ENCODE data around the gene MOB2. TPM values are rescaled to one million over a fixed set of nuclear protein-coding genes. Genes with fewer than 3 reads are reported as not detected.

Gene MOB2
- total RNA-seq, 1 experiment from 2014 or later, result 18.0 TPM

DNA sequence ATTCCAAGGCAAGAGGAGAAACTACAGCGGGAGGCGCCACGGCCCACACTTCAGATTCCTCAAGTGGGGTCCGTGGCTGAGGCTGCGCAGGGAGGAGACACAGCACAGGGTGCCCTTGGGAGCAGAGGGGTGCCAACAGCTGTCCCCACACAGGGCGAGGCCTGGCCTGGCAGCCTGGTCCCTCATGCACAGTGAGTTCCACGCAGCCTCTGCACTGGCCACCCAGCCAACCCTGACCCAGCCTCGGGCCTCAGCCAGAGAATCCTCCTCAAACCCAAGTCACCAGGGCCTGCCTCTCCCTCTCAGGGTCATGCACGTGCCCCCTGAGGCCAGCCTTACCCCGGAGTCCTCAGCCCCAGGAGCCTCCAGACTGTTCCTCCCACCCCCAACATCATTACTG lies 22.4 kb upstream of the MOB2 start:
- in situ Hi-C loops (cut with HindIII; ENCODE audit: low pct_unique_long_range_greater_than_20kb, low sequenced_read_pairs), result no loop called here

DNA sequence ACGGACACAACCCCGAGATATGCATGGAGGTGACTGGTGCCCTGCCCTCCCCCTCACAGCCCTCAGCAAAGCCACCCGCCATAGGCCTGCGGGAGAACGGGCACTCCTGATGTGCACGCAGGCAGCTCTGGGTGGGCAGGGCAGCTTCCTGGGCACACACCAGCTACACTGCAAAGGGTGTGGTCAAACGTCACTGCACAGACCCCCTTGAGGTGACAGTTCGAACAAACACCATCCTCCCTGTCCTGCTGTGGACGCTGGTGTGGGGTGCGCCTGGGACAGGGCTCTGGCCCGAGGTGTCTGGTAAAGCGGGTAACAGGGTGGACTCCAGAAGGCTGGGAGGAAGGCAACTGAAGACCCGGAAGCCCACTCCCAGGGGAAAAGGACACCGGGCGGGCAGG lies 21.9 kb upstream of the MOB2 start:
- DNase-seq (ENCODE audit: low read depth), result no peak
- in situ Hi-C loops (cut with HindIII; ENCODE audit: low pct_unique_long_range_greater_than_20kb, low sequenced_read_pairs), result no loop called here

More for the DNA sequence above, 22.4 kb upstream of the MOB2 start:
- no peak for DNase-seq (ENCODE audit: low read depth)

DNA sequence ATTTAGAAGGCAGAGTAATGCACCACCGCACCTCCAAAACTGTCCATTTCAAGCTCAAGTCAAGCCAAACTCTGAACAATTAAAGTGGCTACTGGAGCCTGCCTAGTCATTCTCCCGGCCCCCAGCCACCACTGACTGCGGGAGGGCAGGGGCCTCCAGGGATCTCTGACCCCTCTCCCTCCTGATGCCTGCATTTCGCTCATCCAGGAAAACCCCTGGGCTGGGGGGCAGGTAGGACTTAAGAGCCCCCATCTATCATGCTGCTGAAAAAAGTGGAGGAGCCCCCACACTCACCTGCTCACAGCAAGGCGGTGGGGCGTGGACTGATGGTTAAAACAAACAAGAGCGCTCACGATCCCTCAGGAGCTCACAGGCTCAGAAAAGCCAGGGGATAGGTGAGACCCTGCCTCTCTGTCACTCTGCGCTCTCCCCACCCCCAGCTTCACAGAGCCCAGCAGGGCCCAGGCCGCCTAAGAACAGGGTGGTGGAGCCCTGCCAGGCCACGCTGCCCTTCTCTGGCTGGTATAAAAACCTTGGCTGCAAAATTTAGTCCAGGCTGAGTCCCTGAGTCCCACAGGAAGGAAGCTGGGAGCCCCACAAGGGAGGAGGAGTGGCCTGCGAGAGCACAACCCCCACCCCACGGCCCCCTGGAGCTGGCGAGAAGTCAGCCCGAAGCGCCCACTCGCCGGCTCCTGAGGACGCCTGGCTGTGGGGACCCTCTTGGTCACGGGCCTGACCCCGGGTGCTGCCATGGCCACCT lies 21.0 kb upstream of the MOB2 start:
- no peak for DNase-seq (ENCODE audit: low read depth)
- in situ Hi-C loops (cut with HindIII; ENCODE audit: low pct_unique_long_range_greater_than_20kb, low sequenced_read_pairs), result no loop called here

DNA sequence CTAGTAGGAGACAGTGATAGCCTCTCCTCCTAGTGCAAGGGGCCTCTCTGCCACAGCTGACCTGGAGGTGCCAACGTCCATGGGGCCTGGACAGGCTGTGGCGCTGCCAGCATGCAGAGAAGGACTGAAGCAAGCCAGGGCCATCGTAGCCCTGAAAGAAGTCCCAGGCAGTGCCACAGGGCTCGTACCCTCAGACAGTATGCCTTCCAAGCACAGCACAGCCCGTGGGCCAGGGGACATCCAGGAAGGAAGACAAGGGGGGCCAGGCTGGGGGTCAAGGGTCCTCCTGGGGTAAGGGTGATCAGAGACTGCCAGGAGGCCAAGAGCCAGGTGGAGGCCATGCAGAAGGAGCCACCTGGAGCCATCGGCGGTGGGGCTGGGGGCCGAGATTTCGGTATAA lies 20.4 kb upstream of the MOB2 start:
- in situ Hi-C loops (cut with HindIII; ENCODE audit: low pct_unique_long_range_greater_than_20kb, low sequenced_read_pairs), result no loop called here
- no peak for DNase-seq (ENCODE audit: low read depth)

DNA sequence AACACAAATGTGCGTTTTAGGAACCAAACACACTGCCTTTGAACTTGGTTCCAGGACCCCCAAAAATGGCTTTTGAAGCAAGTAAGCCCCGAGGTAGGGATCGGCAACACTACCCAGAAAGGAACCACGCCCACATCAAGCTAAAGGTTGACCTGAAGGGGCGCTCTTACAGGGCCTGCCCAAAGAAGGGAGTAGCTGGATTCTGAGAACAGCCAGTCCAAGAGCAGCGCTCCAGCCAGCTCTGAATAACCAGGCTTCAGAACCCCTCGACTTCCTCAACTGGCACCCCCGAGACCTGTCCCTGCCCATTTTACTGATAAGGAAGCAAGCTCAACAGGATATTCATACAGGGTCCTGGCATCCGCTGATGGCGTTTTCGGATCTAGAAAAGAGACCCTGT lies 18.9 kb upstream of the MOB2 start:
- in situ Hi-C loops (cut with HindIII; ENCODE audit: low pct_unique_long_range_greater_than_20kb, low sequenced_read_pairs), result no loop called here
- DNase-seq (ENCODE audit: low read depth), result no peak

DNA sequence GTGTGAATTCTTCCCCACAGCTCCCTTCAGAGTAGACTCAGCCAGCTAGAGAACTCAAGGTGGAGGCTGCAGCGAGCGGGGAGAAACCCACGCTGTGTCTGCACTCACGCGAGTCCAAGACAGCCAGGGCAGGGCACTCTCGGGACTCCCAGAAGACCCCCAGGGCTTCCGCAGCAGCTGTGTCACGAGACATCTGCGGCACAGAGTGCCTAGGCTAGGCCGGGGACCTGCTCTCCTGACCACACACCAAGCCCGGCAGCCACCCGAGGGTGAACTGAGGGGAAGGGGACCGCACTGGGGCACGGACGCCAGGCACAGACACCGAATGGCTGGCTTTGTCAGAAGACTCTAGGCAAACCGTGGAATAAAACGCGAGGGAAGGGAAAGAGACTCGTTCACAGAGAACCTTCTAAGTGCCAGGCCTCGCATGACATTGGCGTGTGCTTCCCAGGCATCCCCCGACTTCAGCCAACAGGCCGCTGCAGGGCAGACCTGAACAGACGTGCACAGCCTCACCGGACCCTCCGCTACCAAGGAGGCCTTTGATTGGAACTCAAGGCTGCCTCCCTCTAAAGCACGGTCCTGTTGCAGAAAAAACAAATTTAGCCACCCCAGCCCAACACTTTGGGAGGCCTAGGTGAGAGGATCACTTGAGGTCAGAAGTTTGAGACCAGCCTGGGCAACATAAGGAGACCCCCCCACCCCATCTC lies 18.2 kb upstream of the MOB2 start:
- in situ Hi-C loops (cut with HindIII; ENCODE audit: low pct_unique_long_range_greater_than_20kb, low sequenced_read_pairs), result no loop called here
- DNase-seq (ENCODE audit: low read depth), result no peak

DNA sequence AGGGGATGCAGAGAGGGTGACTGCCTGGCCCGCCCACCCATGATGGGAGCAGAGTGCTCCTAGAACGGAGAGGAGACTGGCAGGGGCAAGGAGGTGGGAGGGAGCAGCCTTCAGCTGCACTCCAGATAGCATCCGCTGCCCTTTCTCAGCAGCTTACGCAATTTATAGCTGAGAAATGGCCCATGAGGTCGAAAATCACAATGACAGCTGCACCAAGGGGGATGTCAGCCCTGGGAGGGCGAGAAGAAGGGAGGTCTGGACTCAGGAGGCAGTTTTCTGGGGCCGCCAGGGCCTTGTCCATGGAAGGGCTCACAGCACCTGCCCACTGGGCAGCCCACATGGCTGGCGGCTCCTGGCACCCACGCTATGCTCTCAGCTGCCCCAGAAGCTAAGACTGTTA lies 17.6 kb upstream of the MOB2 start:
- DNase-seq (ENCODE audit: low read depth), result no peak
- in situ Hi-C loops (cut with HindIII; ENCODE audit: low pct_unique_long_range_greater_than_20kb, low sequenced_read_pairs), result no loop called here

DNA sequence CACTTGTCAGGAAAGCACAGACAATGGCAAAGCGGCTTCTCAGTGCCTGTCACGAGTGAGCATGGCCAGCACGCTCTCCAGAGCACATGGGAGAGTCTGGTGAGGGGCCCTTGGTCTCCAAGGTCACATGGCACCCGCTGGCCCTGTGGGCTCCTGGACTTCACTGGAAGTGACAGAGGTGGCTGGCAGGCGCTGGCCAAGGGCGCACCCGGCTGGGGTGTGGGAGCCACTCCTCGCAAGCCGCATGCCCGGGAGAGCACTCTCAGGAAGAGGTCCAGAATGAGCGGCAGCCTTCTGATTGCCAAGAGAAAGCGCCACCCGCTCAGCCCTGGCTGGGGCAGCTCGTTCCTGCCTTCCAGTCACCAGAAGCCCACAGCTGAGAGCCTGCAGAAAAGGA lies 17.1 kb upstream of the MOB2 start:
- DNase-seq (ENCODE audit: low read depth), result no peak
- in situ Hi-C loops (cut with HindIII; ENCODE audit: low pct_unique_long_range_greater_than_20kb, low sequenced_read_pairs), result no loop called here

DNA sequence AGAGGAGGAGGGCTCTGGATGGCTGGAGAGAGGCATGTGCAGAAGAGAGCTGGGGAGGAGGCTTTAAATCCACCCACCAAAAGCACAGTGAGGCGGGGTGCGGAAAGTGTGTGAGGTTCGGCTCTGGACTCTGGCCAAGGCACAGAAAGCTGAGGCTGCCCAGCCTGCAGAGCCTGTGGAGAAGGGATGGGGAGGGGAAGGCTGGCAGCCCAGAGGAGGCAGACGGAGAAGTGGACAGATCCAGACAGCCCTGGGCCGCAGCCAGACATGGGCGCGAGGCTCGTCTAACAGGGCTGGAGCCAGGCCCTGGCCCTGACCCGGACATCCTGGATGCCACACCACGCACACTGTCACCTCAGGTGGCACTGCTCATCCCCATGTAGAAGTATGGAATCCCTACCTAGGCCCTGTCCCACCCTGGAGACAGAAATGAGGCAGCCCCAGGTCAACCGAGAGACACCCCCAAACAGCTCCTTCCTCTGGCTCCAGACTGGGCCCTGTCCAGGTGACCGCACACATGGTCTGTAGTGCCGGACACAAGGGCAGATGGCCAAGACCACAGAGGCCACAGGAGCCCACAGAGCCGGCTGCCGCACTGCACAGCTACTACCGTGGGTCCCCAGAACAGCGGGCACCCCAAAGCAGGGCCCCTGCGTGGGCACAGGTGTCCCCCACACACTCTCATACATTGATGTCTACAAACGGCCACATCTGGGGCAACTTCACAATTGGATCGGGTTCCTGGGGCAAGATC lies 16.6 kb upstream of the MOB2 start:
- DNase-seq (ENCODE audit: low read depth), result no peak
- in situ Hi-C loops (cut with HindIII; ENCODE audit: low pct_unique_long_range_greater_than_20kb, low sequenced_read_pairs), result no loop called here

DNA sequence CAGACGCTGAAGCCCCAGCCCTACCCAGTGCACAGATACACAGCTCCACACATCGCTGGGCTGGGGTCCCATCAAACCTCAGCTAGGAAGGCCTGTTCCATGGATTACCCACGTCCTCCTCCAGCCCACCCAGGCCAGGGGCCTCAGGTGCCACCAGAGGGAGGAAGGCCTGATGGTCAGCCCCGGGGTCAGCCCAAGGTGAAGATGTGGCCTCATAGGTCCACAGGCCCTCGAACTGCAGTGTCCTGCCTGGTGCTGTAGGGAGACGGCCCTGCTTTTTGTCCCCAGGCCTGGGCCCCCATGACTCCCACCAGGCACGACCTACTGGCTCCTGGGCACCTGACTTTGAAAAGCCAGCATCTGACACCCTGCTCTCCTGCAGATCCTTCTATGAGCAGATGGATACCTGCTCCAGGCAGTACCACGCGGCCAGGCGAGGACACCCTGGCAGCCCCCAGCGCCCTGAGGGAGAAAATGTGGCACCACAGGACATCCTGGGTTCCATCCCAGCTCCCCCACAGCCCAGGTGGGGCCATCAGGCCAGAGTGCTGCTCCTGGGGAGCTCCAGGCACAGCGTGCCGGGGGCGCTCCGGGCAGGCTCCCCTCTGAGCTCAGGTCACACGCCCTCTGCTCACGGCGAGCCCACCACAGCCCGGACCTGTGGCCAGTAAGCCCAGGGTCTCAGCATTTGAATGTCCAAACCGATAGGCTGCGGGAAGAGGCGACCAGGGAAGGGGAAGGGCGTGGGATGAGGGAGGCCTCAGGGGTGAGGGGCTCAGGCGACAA lies 15.8 kb upstream of the MOB2 start:
- no peak for DNase-seq (ENCODE audit: low read depth)
- in situ Hi-C loops (cut with HindIII; ENCODE audit: low pct_unique_long_range_greater_than_20kb, low sequenced_read_pairs), result no loop called here

DNA sequence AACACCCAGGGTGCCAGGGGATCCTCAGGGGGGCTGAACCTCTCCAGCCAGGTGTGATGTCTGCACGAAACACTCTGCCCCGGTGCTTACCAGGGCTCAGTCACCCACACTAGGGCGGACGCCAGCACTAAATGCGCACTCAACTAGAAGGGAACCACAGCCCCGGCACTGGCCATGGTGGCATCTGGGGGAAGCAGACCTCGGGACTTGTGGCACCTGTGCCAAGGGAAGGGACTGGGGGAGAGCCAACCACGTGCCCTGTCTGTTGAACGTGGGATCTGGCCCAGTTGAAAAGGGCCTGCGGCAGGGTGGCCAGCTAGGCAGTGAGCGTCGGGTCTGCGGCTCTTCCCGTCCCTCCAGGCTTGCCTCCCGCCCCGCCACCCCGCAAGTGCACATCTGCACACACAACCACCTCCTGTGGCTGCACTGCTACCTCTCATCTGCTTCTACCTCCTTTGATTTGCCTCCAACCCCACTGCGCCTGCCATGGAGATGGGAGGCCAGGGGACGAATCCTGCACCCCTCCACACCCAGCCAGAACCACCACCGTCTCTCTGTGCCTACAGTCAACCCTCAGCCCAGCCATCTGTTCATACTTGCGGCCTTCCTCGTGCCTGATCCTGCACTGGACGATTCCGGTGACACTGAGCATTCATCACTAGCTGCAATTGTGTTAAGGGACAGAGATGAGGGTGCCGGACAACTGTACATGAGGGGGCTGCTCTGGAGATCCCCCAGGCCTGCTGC lies 15.0 kb upstream of the MOB2 start:
- DNase-seq (ENCODE audit: low read depth), result no peak
- in situ Hi-C loops (cut with HindIII; ENCODE audit: low pct_unique_long_range_greater_than_20kb, low sequenced_read_pairs), result no loop called here

DNA sequence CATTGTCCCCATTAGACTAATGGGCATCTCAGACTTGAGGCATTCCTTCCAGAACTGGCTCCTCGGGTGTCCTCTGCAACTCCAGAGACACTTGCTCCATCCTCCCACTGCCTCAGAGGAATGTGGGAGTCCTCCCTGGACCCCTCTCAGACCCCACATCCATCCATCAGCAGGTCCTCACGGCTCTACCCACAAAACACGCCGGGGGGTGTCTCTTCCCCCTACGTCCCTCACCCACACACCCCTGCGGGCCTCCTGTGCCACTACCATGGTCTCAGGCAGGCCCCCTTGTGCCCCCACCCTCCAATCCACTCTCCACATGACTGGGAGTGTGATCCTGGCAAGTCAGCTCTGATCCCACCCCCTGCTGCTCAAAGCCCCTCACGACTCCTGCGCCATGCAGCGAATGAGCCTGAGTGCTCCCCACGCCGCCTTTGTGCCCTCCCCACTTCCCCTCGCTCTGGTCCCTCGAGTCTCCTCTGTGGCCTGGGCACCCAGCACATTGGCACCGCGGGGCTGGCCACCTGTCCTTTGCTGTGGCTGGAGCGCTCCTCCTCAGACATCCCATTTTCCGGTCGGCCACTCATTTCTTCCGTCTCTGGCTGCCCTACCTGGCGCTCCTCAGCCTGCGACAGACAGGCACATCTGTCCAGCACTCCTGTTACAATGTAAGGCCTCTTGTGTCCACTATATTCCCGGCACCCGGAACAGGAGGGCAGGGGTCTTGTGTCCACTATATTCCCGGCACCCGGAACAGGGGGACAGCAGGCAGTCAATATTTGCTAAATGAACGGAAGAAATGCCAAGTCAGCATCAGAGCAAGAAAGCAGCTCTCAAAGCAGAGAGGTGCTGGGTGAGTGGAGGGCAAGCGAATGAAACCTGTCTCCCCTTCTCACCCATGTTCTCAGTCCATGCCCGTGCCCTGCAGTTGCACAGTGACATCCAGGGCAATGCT lies 14.2 kb upstream of the MOB2 start:
- DNase-seq (ENCODE audit: low read depth), result no peak
- in situ Hi-C loops (cut with HindIII; ENCODE audit: low pct_unique_long_range_greater_than_20kb, low sequenced_read_pairs), result no loop called here

DNA sequence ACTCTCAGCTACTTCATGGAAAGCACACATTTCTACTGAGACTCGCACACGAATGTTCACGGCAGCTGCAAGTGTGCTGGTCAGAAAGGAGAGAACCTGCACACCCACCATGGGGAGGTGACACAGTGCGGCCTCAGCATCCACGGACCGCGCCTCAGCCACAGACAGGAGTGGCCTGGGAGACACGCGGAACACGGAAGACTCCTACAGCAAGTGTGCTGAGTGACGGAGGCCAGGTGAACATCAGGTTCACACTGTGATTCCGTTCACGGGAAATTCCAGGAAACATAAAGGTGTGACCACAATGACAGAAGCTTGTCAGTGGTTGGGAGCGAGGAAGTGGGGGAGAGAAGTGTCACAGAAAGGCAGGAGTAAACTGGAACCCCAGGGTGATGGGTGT lies 13.3 kb upstream of the MOB2 start:
- in situ Hi-C loops (cut with HindIII; ENCODE audit: low pct_unique_long_range_greater_than_20kb, low sequenced_read_pairs), result no loop called here
- no peak for DNase-seq (ENCODE audit: low read depth)

DNA sequence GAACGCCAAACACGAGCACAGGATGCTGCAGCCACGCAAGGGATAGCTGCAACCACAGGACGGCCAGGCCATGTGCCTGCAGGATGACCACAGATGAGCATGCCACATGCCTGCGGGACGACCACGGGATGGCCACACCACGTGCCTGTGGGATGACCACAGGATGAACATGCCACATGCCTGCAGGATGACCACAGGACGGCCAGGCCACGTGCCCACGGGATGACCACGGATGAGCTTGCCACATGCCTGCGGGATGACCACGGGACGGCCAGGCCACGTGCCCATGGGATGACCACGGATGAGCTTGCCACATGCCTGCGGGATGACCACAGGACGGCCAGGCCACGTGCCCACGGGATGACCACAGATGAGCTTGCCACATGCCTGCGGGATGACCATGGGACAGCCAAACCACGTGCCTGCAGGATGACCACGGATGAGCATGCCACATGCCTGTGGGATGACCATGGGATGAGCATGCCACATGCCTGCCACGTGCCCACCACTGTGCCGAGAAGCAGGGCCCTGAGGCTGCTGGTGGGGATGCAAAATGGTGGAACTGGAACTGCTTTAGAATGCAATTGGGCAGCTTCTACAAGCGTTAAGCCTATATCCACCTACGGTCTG lies 12.8 kb upstream of the MOB2 start:
- no peak for DNase-seq (ENCODE audit: low read depth)
- in situ Hi-C loops (cut with HindIII; ENCODE audit: low pct_unique_long_range_greater_than_20kb, low sequenced_read_pairs), result no loop called here

DNA sequence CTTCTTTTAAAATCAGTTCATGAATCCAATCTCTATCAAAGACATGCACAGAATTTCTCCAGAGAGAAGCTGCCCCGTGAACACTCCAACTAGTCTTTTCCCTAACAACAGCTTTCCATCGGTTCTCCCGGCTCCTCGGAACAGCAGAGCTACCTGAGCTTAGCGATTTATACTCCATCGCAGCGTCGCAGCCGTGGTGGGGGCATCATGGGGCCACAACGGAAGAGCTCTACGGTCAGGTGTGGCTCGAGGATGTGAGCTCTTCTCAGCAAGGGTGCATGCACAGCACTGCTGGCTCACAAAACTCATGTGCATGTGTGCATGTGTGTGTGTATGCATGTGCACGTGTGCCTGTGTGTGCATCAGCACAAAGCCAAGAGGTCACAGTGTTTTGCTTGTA lies 11.7 kb upstream of the MOB2 start:
- in situ Hi-C loops (cut with HindIII; ENCODE audit: low pct_unique_long_range_greater_than_20kb, low sequenced_read_pairs), result no loop called here
- DNase-seq (ENCODE audit: low read depth), result no peak

DNA sequence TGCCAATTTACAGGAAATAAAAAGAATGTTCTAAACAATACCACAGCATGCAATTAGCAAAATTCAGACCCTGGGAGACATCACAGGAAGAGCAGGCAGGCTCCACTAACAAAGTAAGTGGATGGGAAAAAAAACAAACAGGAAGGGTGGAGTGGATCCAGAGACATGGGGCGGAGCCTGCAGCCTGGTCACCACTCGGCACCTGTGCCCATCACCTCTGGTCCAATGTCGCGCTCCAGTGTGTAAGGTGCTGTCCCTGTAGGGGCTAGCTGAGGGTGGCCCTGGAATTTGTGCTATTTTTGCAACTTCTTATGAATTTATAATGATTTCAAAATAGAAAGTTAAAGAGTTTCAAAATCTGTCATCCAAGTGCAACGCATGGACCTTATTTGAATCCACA lies 11.0 kb upstream of the MOB2 start:
- no peak for DNase-seq (ENCODE audit: low read depth)
- in situ Hi-C loops (cut with HindIII; ENCODE audit: low pct_unique_long_range_greater_than_20kb, low sequenced_read_pairs), result no loop called here

DNA sequence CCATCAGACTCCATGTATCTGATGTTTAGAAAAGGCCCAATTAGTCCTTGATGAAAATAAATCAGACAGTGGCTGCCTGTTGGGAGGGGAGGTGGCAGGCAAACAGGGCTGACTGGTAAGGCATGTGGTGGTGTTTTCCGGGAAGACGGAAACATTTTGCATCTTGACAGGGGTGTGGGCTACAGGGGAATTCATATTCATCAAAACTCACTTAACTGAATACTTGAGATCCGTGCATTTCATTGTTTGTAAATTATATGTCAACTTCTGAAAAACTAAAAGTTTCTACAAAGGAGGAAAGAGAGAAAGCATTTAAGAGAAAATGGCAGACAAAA lies 10.1 kb upstream of the MOB2 start:
- no peak for DNase-seq (ENCODE audit: low read depth)
- in situ Hi-C loops (cut with HindIII; ENCODE audit: low pct_unique_long_range_greater_than_20kb, low sequenced_read_pairs), result no loop called here

All from Caki2 (cell line).